ENCODE results near the gene CX3CR1.

DNA sequence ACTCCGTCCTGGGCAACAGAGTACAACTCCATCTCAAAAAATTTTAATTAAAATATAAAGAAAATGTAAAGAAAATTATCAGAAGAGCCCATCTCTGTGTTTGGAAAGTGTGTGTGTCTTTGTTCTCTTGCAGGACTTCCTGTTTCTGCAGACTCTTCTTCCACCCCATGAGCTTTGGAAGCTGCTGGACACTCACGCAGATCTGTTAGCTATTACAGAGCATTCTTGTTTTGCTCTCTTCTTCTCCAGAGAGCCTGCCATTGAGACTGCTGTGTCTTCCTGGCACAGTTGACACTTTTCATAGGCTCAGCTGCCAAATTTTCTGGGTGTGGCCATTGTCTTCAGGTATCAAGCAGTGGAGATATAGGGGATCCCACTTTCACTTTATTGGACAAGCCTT, 43.7 kb upstream of the CX3CR1 start:
- TF ChIP-seq, protein P1, sequence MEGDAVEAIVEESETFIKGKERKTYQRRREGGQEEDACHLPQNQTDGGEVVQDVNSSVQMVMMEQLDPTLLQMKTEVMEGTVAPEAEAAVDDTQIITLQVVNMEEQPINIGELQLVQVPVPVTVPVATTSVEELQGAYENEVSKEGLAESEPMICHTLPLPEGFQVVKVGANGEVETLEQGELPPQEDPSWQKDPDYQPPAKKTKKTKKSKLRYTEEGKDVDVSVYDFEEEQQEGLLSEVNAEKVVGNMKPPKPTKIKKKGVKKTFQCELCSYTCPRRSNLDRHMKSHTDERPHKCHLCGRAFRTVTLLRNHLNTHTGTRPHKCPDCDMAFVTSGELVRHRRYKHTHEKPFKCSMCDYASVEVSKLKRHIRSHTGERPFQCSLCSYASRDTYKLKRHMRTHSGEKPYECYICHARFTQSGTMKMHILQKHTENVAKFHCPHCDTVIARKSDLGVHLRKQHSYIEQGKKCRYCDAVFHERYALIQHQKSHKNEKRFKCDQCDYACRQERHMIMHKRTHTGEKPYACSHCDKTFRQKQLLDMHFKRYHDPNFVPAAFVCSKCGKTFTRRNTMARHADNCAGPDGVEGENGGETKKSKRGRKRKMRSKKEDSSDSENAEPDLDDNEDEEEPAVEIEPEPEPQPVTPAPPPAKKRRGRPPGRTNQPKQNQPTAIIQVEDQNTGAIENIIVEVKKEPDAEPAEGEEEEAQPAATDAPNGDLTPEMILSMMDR (conservative IDR thresholded peaks at IDR 0.05; ENCODE audit: low read depth, low read length), result no peak
- TF ChIP-seq RCOR1 (IDR thresholded peaks at IDR 0.05; ENCODE audit: insufficient replicate concordance, low read length) (no peak), BHLHE40 (IDR thresholded peaks at IDR 0.05; ENCODE audit: low read depth, low read length) (no peak), CEBPB (IDR thresholded peaks at IDR 0.05; ENCODE audit: low read depth, low read length) (no peak), POLR2A (IDR thresholded peaks at IDR 0.05; ENCODE audit: low read depth, low read length) (no peak), CHD1 (IDR thresholded peaks at IDR 0.05; ENCODE audit: low read depth, low read length) (no peak)
- TF ChIP-seq, protein P2, sequence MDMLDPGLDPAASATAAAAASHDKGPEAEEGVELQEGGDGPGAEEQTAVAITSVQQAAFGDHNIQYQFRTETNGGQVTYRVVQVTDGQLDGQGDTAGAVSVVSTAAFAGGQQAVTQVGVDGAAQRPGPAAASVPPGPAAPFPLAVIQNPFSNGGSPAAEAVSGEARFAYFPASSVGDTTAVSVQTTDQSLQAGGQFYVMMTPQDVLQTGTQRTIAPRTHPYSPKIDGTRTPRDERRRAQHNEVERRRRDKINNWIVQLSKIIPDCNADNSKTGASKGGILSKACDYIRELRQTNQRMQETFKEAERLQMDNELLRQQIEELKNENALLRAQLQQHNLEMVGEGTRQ (IDR thresholded peaks at IDR 0.05; ENCODE audit: low read depth, low read length), result no peak
